Measurements from ENCODE around the gene TMEM117. TPM values are rescaled to one million over a fixed set of nuclear protein-coding genes. Genes with fewer than 3 reads are reported as not detected.

The TMEM117 gene
- total and polyA plus RNA-seq, 2 donors (not counting 3 experiments of a cell fraction or from before 2014, with no cell fraction given), result 1.2 to 3.8 TPM

- POLR2A ChIA-PET, result no interaction called here
- Histone ChIP-seq H3K79me2 (ENCODE audit: control insufficient read depth, insufficient read depth, low read length) (no peaks in the 10 kb centered on the region), H3K4me1 (ENCODE audit: control insufficient read depth, extremely low read depth, insufficient read depth, low read length) (no peaks in the 10 kb centered on the region), H3K9me3 (replicated peaks; ENCODE audit: control insufficient read depth, insufficient read depth, low read length) (no peaks in the 10 kb centered on the region), H3K4me2 (ENCODE audit: insufficient read depth, low read length) (no peak overlapping the region), H3K36me3 (ENCODE audit: control insufficient read depth in 2 of 2, extremely low read depth in 1 of 2, insufficient read depth in 2 of 2, low read length in 2 of 2) (no peaks in the 10 kb centered on the region), H3K27ac (ENCODE audit: insufficient read depth, low read depth, low read length) (no peak overlapping the region), H3K4me3 (replicated peaks in 1 of 3; ENCODE audit: insufficient read depth in 1 of 3, low read depth in 1 of 3, low read length in 3 of 3) (no peak overlapping the region), H3K9ac (replicated peaks; ENCODE audit: extremely low read depth, insufficient read depth, low read length) (no peak overlapping the region), H4K20me1 (replicated peaks; ENCODE audit: control insufficient read depth, extremely low read depth, insufficient read depth, low read length) (no peaks in the 10 kb centered on the region), H3K9me1 (replicated peaks; ENCODE audit: control insufficient read depth, extremely low read depth, insufficient read depth, low read length) (no peaks in the 10 kb centered on the region), H2AFZ (ENCODE audit: low read depth, low read length) (no peak overlapping the region), H3K27me3 (ENCODE audit: control insufficient read depth in 2 of 2, insufficient read depth in 2 of 2, low read length in 2 of 2) (peaks cover 4 to 7% of the 10 kb centered on the region in 2 experiments)
- intact Hi-C loops (cut with micrococcal nuclease) (no loop called here), dilution Hi-C loops (cut with MboI; ENCODE audit: extremely low pct_ligation_motif_present, low sequenced_read_pairs) (no loop called here)
- no peak for TF ChIP-seq POLR2A (IDR thresholded peaks at IDR 0.05; ENCODE audit: low read depth, low read length)
- TF ChIP-seq EZH2 (IDR thresholded peaks at IDR 0.05; ENCODE audit: borderline replicate concordance, low read depth, low read length, severe bottlenecking), result no peak
- TF ChIP-seq POLR2AphosphoS5 (IDR thresholded peaks at IDR 0.05; ENCODE audit: insufficient read depth, low read depth, low read length), result no peak
- no peak for TF ChIP-seq CTCF (IDR thresholded peaks at IDR 0.05; ENCODE audit: extremely low read depth in 1 of 2, insufficient read depth in 1 of 2, low read depth in 1 of 2, low read length in 2 of 2)
- no peak for TF ChIP-seq FOS (IDR thresholded peaks at IDR 0.05; ENCODE audit: borderline replicate concordance, insufficient read depth, low read length)
- TF ChIP-seq GATA2 (IDR thresholded peaks at IDR 0.05; ENCODE audit: insufficient read depth, insufficient read length, low read depth, low read length), result no peak
- no peak for TF ChIP-seq MAX (IDR thresholded peaks at IDR 0.05; ENCODE audit: insufficient read depth, insufficient read length)
- no peak for TF ChIP-seq JUN (IDR thresholded peaks at IDR 0.05; ENCODE audit: borderline replicate concordance, insufficient read depth, insufficient read length, low read depth)
- no peak for TF ChIP-seq MYC (IDR thresholded peaks at IDR 0.05; ENCODE audit: low read depth, low read length)
- no TSS peak for BruUV-seq (replicated peaks)
- CTCF ChIA-PET, result interaction anchor here (2.1 kb wide), 1 partner anchor 9 kb away, joined by 8 read pairs; no protein-coding TSS in a partner anchor
- DNase-seq (ENCODE audit: low read depth, low spot score) (no peak), FAIRE-seq (no peak)
These were observed 9.2 kb upstream of the TMEM117 start for GRCh38 chr12:43826681-43827080.

Measured in endothelial cell of umbilical vein (primary cell).